NCI-H2081 treated with DMSO at 0.1 percent for 48 hours (cell line): ENCODE data around the gene STRAP.

ENCODE experiments used
- DNase-seq: peaks from one replicate; lab custom pipeline; 2025; lab: John Stamatoyannopoulos, UW

The STRAP gene

DNA sequence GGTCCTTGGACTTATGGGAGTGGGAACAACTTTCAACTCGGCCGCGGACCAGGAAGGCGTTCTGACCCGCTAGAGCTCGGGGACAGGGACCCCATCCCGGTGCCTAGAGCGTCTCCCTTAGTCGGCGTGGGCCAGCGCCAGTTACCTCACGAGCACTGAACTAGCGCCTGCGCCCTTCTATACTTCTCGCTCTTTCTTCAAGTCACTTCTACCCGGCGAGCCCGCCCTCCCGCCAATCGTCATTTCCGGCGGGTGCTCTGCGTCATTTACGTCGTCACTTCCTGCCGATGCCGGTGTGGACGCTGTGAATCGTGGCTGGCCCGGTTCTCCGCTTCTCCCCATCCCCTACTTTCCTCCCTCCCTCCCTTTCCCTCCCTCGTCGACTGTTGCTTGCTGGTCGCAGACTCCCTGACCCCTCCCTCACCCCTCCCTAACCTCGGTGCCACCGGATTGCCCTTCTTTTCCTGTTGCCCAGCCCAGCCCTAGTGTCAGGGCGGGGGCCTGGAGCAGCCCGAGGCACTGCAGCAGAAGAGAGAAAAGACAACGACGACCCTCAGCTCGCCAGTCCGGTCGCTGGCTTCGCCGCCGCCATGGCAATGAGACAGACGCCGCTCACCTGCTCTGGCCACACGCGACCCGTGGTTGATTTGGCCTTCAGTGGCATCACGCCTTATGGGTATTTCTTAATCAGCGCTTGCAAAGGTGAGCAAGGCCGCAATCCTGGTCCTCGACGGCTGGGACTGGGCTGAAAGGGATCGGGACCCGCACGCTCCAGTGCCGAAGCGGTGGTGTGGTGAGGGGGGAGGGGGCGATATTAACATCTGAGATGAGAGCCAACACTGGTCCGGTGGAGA lies at the start of gene STRAP:
Gene STRAP (plus strand): TSS at position 270 of the 854 bp plus-strand sequence. CDS start 321 bp downstream, at position 591.
- DNase-seq: peak; percentile 80

- no peak for DNase-seq
These were observed 47.6 kb upstream of the STRAP start for GRCh38 chr12:15834575-15834974.

DNA sequence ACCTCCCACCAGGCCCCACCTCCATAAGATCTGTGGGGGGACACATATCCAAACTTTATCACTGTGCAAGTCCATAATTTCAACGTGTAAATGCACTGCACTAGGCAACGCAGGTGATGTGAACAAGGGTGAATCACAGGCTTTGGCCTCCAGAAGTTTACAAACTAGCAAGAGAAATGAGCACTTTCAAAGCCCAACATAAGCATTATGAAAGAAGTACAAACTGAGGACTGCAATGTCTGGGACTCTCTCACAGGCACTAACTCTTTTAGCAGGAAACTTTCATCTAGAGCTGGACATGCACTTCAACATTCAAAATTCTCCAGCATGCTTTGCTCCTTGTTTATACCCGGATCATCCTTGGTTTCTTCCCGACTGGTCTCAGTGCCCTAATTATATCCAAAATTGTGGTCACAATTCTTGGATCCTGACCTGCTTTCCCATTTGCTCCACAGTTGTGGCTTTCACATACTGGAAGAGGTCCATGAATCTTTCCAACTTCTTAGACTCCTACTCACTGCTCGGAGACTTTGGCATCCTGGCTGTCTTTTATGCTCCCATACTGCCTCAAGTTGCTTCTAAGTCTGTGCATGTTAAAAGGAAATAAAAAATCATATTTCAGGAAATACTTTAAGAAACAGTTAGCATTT lies 44.9 kb upstream of the STRAP start:
- no peak for DNase-seq

GRCh38 chr12:15839041-15839440 lies 43.1 kb upstream of the STRAP start:
- no peak for DNase-seq

GRCh38 chr12:15839682-15840081 lies 42.5 kb upstream of the STRAP start:
- DNase-seq: no peak

- DNase-seq: no peak
These were observed 40.1 kb upstream of the STRAP start for GRCh38 chr12:15842108-15842507.

DNA sequence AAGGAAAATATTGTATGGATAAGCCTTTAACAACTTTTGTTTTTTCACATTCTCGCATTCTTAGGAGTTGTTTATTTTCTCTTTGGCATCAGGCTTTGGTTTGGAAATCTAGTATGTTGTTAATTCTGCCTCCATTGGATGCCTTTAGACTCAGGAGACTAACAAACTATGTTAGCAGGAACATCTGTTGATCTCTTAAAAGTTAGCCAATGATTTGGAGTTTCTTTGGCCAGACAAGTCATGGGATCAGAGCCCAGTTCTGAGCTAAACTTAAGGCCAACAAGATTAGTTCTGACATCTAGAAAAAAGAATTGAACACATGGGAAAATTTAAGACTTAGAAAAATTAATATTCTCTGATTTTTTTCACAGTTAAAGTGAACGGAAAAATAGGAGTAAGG lies 35.3 kb upstream of the STRAP start:
- DNase-seq: no peak

DNA sequence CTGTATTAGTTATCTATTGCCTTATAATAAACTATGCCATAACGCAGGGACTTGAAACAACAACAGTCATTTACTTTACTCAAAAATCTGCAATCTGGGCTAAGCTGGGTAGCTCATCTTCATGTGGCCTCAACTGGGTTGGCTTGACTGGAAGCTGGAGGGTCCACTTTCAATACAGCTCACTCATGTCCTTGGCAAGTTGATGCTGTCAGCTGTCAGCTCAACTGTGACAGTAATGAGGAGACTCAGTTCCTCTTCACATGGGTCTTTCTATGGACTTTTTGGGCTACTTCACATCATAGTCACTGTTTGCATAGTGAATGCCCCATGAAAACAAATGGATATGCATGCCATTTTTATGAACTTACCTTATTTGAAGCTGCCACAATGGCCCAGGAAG lies 33.6 kb upstream of the STRAP start:
- no peak for DNase-seq

- DNase-seq: no peak
These were observed 31.1 kb upstream of the STRAP start for GRCh38 chr12:15851045-15851620.

DNA sequence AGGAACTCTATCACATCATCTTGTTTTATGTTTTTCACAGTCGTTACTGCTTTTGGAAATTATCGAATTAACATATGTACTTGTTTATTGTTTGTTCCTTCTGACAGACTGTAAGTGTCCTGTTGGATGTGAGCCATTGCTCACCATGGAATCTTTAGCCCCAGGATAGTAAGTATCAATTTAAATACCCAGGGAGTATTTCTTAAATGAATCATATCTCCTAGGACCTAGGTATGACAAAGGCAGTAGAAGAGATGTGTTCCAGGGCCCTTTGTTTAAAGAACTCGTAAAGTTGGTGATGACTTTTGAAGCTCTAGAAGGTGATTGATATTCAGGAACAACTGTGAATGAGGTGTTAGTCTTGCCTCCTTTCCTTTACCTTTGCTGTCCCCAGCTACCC lies 30.3 kb upstream of the STRAP start:
- no peak for DNase-seq

DNA sequence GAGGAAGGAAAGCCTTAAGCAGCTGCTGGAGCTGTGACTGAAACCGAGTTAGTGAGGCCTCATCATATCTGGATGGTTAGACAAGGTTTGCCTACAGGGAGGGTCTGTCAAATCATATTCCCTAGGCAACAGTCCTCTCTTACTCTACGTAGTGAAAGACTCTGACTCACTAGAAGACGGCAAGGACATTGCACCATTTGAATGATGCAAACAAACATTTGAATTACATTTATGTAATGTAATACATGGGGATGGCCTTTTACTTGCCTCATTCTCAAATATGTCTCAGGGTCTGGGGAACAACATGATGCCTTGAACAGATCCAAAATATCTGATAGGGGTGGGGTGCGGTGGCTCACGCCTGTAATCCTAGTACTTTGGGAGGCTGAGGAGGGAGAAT lies 29.8 kb upstream of the STRAP start:
- no peak for DNase-seq

DNA sequence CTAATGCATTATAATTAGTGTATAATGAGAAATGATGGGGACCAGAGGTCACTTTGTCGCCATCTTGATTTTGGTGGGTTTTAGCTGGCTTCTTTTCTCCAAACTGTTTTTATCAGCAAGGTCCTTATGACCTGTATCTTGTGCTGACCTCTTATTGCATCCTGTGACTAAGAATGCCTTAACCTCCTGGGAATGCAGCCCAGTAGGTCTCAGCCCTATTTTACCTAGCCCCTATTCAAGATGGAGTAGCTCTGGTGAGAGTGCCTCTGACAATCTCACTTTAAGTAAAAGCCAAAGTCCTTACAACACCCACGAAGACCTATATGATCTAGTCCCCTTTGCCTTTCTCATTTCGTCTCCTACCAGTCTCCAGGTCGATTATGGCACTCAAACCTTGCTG lies 28.3 kb upstream of the STRAP start:
- DNase-seq: no peak

DNA sequence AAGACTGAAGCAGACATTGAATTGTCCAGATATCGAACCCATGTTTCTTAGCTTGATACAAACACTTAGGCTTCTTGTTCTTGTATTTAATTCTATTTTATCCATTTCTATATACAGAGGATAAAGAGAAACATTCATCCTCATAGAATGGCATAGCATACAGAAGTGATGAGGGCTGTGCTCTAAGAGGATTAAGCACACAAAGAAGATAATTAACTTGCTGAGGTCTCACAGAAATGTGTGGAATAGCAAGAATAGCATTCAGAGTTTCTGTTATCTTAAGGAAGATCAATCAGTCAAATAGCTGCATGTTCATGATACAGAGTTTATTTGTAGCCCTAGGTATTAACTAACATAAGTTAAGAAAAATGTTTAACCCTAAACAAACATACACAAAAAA lies 27.3 kb upstream of the STRAP start:
- no peak for DNase-seq

DNA sequence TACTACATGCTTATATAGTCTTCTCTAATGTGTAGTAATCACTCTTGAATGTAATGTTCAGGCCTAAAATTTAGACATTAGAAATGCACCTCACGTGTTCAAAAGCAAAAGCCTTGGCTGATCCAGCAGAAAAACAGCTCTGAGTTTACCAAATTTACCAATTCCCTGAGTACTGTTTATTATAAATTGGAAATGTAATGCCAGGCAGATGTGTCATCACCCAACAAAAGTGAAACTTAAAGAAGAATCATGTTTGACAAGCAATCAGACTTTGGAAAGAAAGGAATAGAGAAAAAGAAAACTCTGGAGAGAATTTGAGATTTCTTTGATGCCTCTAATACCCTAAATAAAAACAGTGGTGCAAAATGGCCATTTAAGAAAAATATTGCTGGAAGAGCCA lies 26.5 kb upstream of the STRAP start:
- no peak for DNase-seq

GRCh38 chr12:15856097-15856982 lies 25.8 kb upstream of the STRAP start:
- no peak for DNase-seq

GRCh38 chr12:15858353-15858752 lies 23.8 kb upstream of the STRAP start:
- no peak for DNase-seq

DNA sequence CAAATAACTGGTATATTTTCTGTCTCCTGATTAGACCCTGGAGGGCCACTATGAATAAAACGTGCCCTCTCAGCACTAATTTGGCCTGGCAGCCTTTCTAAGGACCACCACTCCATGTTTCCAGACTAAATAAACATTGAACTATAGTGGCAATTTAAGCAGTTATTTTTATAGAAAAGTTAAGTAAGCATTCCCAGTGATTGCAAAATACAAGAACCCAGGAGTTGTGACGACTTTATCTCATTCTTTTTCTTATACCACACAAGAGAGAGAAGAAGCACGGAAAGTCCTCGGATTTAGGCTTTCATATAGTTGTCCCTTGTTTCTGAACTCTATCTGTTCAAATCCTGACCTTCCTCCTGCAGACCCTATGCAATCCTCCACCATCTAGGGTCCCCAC lies 23.1 kb upstream of the STRAP start:
- no peak for DNase-seq

GRCh38 chr12:15861404-15861803 lies 20.8 kb upstream of the STRAP start:
- no peak for DNase-seq

DNA sequence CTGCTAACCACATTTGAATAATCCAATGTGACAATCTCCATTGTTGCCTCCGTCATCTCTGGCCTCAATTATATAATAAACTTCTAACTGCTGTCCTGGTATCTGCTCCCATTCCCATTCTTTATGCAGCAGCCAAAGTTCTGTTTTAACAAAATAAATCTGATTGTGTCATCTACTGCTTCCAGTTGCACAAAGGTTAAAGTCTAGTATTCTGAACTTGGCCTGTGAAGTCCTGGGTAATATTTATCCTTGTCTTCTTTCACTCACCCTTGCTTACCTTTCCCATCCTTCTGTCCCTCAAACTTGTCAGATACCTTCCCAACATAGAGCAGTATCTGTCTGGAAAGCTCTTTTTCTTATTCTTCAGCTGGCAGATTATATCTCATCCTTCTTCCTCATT lies 19.3 kb upstream of the STRAP start:
- DNase-seq: no peak

GRCh38 chr12:15863372-15863771 lies 18.8 kb upstream of the STRAP start:
- DNase-seq: no peak

DNA sequence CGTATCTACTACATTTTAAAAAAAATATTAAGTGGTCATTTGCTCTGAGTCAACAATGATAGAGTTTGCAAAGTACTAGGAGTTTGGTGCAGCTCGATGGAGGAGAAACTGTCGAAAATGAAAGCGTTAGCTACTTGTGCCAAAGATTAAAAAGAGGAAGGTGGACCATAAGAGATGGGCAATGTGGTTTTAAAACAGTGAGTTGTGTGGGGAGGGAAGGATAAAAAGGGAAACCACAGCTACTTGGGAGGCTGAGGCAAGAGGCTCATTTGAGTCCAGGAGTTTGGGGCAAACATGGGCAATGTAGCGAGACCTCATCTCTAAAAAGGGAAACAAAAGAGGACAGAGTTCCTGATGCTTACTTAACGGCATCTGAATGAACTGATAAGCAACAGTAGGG lies 18.2 kb upstream of the STRAP start:
- DNase-seq: no peak

GRCh38 chr12:15868186-15868585 lies 14.0 kb upstream of the STRAP start:
- DNase-seq: no peak
